Measurements from ENCODE around the gene NOP10. TPM values are rescaled to one million over a fixed set of nuclear protein-coding genes. Genes with fewer than 3 reads are reported as not detected.

Gene NOP10
- polyA plus RNA-seq, 1 donor: 123 TPM

GRCh38 chr15:34334672-34335071 is 8.3 kb downstream of the NOP10 start:
- no peak for DNase-seq

GRCh38 chr15:34332553-34333120 is 10.3 kb downstream of the NOP10 start:
- DNase-seq: no peak

GRCh38 chr15:34331809-34332208 is 11.1 kb downstream of the NOP10 start:
- no peak for DNase-seq

DNA sequence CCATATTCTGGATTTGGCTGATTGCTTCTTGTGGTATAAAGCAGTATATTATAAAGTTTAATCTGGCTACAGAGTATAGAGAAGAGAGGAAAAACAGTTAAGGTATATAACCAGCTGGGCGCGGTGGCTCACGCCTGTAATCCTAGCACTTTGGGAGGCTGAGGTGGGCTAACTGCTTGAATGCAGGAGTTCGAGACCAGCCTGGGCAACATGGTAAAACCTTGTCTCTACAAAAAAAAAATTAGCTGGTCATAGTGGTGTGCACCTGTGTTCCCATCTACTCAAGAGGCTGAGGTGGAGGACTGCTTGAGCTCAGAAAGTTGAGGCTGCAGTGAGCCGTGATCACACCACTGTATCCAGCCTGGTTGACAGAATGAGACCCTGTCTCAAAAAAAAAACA is 12.7 kb downstream of the NOP10 start:
- no peak for DNase-seq

- DNase-seq: no peak
Measured at GRCh38 chr15:34329006-34329405, 13.9 kb downstream of the NOP10 start.

DNA sequence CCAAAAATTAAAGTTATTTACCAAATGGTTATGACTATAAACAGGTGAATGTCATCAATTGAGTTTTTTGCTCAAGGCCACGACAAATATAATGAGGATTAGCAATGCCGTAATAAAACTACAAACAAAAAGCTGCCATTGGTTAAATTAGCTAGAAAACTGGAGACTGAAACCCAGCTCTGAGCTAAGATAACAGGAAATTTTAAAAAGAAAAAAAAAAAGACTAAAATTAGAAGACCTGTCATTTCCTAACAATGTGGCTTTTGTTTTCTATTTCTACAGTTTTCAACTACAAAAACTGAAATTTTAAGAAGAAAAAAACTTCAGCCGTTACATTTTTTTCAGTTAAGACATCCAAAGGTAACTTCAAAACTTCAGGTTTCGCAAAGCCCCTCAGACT is 15.0 kb downstream of the NOP10 start:
- DNase-seq: no peak

- no peak for DNase-seq
Measured at GRCh38 chr15:34325368-34325767, 17.6 kb downstream of the NOP10 start.

DNA sequence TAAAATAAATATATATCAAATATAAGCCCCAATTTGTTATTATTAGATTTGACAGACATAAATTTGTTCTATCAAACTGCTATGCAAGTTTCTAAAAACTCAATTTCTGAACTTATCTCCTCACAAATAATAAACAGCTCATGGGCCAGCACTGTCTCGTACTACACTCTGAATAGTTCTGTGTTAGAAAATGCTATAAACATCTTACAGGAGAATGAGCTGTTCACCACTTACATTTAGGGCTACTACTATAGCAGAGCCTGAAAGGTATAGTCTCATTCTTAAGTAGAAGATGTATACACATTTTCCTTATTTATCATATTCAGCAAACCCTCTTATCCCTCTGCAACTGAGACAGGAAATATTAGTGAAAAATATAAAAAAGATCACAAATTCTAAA is 18.0 kb downstream of the NOP10 start:
- no peak for DNase-seq

GRCh38 chr15:34323217-34323616 is 19.7 kb downstream of the NOP10 start:
- DNase-seq: no peak

DNA sequence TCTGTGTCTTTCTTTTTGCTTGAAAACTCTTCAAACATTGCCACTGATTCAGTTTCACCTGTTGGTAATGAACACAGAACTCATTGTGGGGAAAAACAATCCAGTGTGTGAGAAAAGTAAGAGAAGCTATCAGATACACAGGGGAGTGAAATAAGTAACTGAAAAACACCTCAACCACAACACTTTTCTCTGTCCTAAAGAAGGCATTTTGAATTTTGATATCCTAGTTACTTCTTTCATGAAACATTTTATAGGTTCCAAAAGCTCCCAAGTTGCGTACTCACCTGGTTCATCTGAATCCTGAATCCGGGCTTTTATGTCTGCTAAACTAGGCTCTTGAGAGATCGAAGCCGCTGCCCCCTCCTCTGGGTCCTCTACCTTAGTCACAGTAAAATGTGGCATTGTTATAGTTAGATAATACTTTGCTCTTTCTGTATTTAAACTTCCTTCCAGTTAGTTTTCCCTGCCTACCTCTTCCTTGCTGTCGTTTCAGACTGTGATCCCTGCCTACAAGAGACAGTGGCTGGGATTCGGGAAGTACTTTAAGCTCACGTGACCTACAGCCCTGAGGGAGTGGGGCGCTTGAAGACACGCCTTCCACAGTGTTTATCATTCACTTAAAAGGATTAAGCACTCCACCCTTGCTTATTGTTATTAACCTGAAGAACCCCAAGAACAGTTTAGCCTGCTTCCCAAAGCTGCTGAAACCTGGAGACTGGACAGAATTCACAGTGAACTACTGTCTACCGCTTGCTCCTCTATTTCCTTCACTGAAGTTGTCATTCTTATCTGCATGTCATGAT is 24.5 kb downstream of the NOP10 start:
- DNase-seq: no peak

- DNase-seq: no peak
Measured at GRCh38 chr15:34314491-34315490, 28.1 kb downstream of the NOP10 start.

DNA sequence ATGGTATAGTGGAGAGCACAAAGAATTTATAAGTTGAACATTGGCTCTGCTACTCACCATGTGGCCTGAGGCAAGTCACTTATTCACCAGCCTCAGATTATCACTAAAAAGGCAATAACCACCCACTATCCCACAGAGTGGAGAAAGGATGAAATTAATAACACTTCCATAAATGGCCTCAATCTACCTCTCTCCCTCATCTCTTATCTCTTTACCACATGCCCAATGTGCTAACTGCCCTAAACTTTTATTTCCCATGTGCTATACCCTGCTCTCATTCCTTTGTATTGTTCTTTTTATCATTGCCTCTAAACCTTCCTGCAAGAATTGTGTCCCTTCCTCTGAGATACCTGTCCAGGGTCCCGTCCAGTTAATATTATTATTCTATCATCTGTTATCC is 31.4 kb downstream of the NOP10 start:
- no peak for DNase-seq

DNA sequence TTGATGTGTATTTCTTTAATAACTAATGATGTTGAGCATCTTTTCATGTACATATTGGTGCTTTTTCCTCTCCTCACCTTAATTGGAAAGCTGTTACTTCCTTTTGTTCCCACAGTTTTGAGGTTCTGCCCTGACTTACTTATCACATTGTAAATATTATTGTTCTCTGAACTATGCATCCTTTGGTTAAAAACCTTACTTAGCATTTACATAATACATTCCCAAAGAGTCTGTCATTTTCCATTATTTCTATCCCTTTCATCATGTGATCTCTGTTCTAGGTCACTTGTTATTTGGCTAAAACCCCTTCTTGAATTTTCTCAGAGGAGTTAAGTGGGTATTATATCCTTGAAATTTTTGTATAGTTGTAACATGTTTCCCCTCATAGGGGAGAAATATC is 38.3 kb downstream of the NOP10 start:
- no peak for DNase-seq

DNA sequence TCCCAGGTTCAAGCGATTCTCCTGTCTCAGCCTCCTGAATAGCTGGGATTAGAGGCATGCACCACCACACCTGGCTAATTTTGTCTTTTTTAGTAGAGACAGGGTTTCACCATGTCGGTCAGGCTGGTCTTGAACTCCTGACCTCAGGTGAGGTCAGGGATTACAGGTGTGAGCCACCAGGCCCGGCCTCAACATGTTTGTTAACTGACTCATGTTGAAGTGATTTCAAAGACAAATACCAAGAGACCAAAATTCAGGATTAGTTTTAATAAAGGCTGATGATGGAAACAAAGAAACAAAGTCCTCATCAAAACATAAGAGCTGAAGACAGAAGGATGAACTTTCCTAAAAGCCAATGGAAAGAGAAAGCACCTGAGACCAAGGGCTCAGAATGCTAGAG is 41.9 kb downstream of the NOP10 start:
- DNase-seq: no peak

DNA sequence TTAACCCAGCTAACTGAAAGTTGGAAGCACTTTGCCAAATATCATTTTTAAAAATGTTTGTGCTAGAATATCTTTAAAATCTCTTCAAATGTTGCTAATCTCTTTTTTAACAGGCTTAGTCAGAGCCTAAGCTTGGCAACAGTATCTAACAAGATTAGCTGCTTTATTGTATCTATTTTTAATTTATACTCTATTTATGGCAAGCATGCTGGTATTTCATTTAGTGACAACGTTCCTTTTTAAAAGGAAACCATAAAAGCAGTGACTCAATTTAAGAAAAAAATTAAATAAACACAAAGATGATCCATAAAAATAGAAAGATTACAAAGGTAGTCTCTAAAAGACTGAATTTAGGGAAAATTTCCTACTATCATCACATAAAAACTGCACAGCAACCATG is 45.9 kb downstream of the NOP10 start:
- DNase-seq: no peak

- no peak for DNase-seq
Measured at GRCh38 chr15:34292621-34293020, 50.3 kb downstream of the NOP10 start.

Other genes starting within 250 kb of the NOP10 start
- gene EMC7, start 241.3 kb downstream of the NOP10 start, polyA plus RNA-seq (ENCODE audit: insufficient read length): 82.3 TPM
- 2.6 TPM for gene PGBD4, start 241.1 kb downstream of the NOP10 start, polyA plus RNA-seq (ENCODE audit: insufficient read length)
- gene KATNBL1, start 133.0 kb downstream of the NOP10 start, polyA plus RNA-seq (ENCODE audit: insufficient read length): 90.2 TPM
- gene EMC4, start 118.1 kb downstream of the NOP10 start, polyA plus RNA-seq (ENCODE audit: insufficient read length): 136 TPM
- 35.1 TPM for gene SLC12A6, start 5.4 kb downstream of the NOP10 start, polyA plus RNA-seq (ENCODE audit: insufficient read length)
- gene NUTM1, start 179 bp upstream of the NOP10 start, polyA plus RNA-seq (ENCODE audit: insufficient read length): 0.08 TPM
- gene LPCAT4, start 24.1 kb upstream of the NOP10 start, polyA plus RNA-seq (ENCODE audit: insufficient read length): 45.5 TPM
- gene GOLGA8A, start 94.7 kb upstream of the NOP10 start, polyA plus RNA-seq (ENCODE audit: insufficient read length): 157 TPM
- gene GOLGA8B, start 240.5 kb upstream of the NOP10 start, polyA plus RNA-seq (ENCODE audit: insufficient read length): 221 TPM

All from left kidney (tissue), 2 donors.